HG02938 (cell line): ENCODE data around the gene BMP2.

Experiments
- ATAC-seq: cut with Tn5 transposase; IDR thresholded peaks from one replicate; pipeline ENCODE4 v1.9.1; 2021; ENCODE audit warnings: mild to moderate bottlenecking, moderate library complexity; ENCODE audit not compliant: unreplicated experiment

The BMP2 gene

DNA sequence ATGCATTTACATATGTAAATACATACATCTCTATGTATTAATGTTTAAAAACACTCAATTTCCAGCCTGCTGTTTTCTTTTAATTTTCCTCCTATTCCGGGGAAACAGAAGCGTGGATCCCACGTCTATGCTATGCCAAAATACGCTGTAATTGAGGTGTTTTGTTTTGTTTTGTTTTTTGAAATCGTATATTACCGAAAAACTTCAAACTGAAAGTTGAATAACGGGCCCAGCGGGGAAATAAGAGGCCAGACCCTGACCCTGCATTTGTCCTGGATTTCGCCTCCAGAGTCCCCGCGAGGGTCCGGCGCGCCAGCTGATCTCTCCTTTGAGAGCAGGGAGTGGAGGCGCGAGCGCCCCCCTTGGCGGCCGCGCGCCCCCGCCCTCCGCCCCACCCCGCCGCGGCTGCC lies 355 bp upstream of the BMP2 start:
- no peak for ATAC-seq

DNA sequence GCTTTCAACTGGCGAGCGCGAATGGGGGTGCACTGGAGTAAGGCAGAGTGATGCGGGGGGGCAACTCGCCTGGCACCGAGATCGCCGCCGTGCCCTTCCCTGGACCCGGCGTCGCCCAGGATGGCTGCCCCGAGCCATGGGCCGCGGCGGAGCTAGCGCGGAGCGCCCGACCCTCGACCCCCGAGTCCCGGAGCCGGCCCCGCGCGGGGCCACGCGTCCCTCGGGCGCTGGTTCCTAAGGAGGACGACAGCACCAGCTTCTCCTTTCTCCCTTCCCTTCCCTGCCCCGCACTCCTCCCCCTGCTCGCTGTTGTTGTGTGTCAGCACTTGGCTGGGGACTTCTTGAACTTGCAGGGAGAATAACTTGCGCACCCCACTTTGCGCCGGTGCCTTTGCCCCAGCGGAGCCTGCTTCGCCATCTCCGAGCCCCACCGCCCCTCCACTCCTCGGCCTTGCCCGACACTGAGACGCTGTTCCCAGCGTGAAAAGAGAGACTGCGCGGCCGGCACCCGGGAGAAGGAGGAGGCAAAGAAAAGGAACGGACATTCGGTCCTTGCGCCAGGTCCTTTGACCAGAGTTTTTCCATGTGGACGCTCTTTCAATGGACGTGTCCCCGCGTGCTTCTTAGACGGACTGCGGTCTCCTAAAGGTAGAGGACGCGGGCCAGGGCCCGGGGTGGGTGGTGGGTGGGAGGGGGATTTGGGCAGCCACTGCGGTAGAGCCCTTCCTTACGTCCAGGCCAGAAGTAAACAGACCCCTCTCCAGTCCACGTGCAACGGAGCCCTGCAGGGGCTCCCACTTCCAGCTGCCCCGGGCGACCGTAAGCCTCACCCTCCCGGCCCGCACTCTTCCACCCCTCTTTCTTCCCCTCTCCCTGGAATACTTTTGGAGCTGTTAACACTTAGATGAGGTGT lies 998 bp downstream of the BMP2 start:
- ATAC-seq, result no peak

DNA sequence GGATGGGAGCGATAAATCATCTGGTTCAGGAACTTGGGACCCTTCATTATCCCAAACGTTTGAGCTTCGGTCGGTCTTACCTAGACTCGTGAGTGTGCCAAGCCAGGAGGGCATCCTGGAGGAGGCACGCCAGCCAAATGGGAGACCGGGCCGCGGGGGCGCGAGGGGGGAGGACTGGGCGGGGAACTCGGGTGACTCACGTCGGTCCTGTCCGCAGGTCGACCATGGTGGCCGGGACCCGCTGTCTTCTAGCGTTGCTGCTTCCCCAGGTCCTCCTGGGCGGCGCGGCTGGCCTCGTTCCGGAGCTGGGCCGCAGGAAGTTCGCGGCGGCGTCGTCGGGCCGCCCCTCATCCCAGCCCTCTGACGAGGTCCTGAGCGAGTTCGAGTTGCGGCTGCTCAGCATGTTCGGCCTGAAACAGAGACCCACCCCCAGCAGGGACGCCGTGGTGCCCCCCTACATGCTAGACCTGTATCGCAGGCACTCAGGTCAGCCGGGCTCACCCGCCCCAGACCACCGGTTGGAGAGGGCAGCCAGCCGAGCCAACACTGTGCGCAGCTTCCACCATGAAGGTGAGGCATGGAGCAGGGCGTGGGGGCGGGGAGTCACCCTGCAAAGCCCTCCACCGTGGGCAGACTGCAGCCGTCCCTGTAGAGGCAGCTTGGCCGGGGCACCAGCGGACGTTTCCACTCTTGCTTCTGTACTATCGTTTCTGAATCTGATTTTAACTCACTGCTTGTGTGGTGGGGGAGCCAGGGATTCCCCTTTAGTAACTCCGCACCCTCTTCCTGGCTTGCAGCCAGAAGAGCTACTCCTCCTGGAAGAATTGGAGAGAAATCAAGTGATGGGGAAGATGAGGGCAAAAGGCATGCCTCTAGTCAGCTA lies 2.7 kb downstream of the BMP2 start:
- no peak for ATAC-seq

DNA sequence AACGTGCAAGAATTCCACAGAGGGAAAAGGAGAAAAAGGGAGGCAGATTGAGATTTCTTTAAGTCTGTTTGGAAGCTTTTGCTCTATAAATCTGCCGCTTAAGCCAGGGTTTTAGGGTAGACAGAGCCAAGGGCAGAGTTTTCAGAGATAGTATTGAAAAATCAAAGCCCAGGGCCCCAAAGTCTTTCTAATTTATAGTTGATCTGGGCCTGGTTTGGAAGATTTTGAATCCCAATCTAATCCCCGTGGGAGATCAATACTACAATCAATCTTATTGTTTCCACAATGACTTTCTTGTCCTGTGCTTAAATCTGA lies 3.3 kb downstream of the BMP2 start:
- ATAC-seq, result no peak

DNA sequence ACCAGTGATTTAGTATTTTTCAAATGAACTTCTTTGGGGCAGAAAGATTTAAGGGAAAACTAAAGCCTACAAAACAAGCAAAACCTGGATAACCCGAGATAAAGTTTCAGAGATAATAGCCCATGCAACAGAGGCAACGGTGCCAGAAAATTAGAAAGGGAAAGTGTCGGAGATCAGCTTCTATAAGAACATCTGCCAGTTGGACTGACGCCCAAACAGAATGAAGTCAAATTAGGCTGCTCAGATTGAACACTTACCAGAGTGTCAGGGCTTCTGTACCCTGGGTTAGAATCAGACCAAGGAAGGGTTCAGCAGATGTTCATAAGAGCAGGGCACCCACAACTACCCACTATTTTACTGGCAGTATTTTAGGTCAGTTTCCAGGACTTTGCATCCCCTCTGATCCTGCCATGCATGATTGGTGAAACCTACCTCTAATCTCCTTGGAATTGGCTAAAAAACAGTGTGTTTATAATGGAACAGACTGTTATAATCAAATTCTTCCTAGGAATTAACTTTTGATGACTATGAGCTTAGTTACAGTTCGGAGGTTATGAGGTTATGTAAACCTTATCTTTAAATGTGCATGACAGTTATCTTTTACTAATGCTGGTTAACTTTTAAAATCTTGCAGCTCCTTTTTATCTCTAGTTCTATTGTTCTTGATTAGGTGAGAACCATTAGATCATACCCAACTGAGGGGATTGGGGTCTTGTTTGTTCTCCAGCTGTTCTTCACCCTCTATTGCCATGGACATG lies 13.1 kb downstream of the BMP2 start:
- no peak for ATAC-seq

DNA sequence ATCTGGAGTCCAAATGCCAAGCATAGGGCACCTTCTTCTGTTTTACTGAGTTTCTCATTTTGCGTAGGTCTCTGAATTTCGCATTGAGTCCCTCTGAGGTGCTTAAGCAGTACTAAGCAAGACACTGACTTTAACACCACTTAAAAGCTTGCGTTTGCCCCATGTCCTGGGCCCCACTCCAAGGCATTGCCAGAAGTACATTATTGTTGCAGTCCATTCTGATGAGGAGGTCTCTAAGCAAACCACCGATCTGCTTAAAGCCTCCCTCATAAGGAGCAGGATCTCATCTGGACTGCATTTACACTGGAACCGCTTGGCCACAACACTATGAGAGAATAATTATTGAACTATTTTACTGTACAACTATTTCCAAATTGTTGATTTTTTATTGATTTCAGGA lies 16.3 kb downstream of the BMP2 start:
- no peak for ATAC-seq

DNA sequence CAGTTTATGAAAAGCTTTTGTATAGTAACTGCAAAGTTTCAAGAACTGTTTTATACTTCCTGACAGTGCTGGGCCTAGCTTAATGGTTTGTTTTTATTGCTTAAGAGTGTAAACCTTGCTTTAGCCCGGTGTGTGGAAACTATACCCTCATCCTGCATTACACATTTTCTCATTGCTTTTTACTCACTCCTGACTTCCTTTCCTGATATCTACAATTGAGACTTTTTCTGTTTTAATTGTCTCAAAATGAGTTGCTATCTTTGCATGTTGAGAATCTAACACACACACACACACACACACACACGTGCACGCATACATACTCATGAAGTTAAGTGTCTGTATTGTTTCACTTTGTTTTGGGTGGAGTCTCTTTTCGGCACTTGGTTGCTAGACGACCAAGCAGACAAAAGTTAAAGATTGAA lies 16.7 kb downstream of the BMP2 start:
- ATAC-seq, result no peak

DNA sequence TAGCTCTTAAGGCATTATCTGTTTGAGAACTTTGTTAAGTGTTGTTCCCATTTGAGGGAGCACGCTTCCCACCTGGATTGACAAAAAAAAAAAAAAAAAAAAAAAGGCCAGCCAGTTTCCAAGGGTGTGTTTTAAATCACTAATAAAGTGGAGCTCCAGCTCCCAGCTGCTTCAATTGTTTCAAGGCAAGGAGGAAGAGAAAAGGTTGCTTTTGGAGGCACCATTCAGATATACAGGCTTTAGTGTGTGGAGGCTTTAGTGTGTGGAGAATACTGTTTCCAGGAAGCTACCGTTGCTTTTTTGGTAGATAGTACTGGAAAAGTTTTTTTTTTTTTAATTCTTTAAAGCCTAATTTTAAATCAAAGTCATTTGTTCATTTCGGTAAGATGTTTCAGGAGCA lies 17.3 kb downstream of the BMP2 start:
- no peak for ATAC-seq

DNA sequence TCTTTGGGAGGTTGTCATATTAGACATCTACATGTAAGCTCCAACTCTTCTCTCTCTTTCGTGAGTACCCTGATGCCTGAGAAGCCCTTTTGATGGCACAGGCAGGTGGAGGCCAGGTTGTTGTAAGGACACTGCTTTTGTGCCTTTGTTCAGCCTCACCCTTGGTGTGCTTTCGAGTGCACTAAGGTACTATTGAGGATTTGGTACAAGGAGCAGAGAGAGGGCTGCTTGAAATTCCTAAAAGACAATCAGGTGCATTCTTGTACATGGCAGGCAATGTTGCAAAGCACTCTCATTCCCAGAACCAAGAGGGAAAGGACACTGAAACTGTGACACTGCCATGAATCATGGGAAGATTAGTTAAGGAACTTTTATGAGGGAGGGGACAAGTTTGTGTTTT lies 19.1 kb downstream of the BMP2 start:
- no peak for ATAC-seq

DNA sequence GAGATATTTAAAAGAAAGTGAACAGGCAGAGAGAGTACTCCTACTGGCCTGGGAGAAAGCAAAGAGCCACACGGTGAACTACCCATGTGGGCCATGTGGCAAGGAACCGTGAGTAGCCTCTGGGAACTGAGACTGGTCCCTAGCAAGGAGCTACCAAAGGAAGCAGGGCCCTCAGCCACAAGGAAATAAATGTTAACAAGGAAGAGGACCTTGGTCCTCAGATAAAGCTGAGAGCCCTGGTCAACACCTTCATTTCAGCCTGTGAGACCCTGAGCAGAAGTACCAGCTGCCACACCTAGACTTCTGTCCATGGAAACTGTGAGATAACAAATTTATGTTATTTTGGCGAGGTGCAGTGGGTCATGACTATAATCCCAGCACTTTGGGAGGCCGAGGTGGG lies 25.3 kb downstream of the BMP2 start:
- ATAC-seq, result no peak

DNA sequence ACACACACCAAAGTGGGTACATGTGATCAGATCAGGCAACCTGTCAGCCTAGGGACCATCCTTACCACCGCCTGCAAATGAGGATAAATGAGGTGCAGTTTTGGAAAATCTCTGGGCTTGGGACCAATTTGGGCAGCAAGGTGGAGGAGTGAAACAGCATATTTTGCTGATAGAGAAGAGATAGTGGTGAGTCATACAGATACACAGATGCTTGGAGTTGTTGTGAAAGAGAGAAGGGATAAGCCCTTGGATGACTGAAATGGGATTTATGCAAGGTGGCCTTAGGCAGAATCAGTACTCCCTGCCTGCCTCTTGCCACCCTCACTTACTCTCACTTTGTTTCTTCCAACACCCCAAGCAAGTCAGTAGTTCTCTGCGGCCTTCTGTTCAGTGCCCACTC lies 34.7 kb downstream of the BMP2 start:
- no peak for ATAC-seq

DNA sequence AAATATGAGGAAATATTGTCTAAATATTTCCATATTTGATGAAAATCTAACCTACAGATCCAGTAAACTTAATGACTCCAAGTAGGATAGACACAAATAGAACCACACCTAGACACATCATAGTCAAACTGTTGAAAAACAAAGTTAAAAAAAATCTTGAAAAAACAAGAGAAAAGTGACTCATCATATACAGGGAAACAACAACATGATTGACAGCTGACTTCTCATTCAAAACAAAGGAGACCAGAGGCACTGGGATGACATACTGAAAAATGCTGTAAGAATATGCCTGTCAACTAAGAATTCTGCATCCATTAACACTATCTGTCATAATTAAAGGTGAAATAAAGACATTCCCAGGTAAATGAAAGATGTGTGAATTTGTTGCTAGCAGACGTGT lies 38.8 kb downstream of the BMP2 start:
- ATAC-seq, result no peak

DNA sequence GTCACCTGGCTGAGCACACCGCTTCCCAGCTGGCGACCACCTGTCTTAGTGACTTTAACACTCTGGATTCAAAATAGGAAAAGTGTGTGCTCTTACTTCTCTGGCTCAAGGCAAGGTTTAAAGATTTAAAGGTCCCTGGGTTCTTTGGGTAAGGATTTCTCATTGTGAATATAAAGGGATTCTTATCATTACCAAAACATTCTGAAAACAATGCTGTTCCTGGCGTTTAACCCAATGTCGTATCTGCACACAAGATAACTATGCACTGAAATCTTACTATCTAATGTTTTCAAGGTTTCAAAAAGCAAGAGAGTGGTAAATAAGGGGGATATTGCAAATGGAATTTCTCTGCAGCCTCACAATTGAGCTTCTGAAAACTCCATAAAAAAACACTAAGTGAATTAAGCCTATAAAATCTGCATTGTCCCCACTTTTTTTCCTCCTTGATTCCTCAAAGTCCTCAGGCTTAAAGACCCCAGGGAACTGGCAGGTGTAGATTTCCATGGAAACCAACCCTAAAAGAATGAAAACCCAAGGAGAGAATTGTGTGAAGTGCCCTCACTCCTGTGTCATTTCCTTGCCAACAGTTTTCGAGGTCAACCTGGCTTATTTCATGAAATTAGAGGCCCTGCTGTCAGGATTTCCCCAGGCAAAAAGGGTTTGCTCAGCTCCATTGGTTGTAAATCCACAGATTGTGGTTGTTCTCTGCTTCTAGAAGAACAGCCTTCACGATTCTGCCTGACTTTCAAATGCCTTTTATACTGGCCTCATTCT lies 44.0 kb downstream of the BMP2 start:
- no peak for ATAC-seq

DNA sequence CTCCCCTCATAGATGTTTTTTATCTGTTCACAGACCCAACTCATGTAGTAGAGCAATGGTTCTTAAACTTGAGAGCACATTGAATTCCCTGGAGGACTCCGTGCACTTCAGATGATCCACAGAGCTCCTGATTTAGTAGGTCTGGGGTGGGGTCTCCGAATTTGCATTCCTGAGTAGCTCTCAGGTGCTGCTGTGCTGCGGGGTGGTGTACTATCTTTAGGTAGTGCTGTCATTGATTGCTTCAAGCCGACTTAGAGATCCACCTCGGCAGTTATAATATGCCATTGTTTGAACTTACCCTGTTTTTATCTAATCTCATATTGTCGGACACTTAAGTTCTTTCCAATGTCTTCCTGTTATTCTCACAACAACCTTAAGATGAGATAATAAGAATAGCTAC lies 45.0 kb downstream of the BMP2 start:
- ATAC-seq, result no peak

DNA sequence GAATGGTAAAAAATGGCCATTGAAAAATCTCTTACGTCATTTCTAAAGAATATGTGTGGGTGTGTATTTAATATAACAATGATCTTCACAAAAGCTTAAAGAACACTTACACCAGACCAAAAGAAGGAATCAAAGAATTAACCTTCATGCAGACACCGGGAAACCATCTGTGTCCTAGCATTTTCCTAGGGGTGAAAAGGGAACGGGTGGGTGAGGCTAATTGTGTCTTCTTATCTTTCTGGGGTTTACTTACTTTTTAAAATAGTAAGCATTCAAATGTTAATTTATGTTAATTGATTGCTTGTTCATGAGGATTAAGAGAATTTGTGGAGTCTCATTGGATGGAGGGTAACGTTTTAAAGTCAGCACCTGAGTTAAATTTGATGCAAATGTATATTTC lies 47.5 kb downstream of the BMP2 start:
- no peak for ATAC-seq

DNA sequence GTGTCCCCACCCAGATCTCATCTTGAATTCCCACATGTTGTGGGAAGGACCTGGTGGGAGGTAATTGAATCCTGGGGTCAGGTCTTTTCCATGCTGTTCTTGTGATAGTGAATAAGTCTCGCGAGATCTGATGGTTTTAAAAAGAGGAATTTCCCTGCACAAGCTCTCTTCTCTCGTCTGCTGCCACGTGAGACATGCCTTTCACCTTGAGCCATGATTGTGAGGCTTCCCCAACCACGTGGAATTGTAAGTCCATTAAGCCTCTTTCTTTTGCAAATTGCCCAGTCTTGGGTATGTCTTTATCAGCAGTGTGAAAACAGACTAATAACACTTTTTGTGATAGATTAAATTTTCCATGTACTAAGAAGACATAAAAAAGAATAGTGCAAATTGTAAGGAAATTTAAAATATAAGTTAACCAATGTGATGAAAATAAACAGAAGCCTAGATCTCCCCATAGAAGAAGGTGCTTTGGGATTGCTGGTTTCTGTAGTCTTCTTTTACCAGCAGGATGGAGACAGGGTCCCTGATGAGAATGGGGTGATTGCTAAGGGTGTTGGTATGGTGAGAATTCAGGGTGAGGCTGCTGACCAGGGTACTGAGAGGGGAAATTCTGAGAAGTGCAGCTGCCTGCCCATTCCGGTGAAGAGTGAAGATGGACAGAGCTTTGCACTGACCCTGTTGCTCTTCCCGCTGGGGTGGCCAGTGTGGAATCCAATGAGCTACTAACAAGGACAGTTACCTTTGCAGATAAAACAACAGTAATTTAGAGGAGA lies 50.7 kb downstream of the BMP2 start:
- no peak for ATAC-seq

DNA sequence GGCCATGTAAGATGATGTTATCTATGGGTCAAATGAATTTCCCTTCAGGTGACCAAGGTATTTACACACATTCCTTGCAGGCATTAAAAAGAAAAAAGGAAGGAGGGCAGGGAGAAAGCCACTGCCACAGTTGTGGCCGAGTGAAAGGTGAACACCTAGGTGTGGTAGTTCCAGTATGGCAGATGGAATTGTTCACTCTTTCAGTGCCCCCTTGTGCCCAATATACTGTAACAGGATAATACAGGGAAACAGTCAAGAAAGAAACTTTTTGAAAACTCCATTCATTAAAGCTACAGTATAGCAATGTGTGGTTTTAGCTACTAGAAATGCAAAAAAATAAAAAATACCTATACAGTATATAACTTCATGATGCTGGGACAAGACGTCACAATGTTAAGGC lies 52.1 kb downstream of the BMP2 start:
- no peak for ATAC-seq

DNA sequence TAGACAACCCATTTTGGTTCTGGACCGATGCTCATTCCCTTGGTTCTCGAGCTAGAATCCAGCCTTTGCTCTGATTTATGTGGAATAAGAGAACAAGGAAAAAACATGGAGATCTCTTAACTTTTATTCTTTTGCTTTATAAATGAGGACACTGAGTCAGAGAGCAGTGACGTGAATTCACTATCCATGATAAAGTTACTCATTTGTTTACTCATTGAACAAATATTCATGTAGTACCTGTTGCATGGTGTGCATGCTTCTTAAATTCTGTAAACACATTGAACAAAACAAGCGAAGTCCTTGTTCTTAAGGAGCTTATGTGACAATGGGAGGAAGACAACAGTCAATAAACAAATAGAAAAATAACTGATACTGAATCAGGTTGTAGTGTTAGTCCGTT lies 56.9 kb downstream of the BMP2 start:
- no peak for ATAC-seq

DNA sequence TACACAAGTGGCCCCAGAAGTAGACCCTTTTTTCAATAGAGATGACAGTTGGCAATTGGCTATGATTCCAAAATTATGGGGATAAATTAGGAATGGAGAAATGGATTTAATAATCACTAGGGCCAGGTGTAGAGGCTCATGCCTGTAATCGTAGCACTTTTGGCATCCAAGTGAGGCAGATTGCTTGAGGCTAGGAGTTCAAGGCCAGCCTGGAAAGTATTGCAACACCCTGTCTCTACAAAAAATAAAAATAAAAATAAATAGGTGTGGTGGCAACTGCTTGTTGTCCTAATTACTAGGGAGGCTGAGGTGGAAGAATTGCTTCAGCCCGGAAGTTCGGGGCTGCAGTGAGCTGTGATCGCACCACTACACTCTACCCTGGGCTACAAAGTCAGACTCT lies 60.0 kb downstream of the BMP2 start:
- ATAC-seq, result no peak
